Right lung (tissue), 5 donors: ENCODE measurements around the gene ADIPOQ. TPM values are rescaled to one million over a fixed set of nuclear protein-coding genes. Genes with fewer than 3 reads are reported as not detected.
"Not testable (repeated sequence)": the region's sequence is repeated elsewhere in the genome, so short reads cannot be mapped to it uniquely, and the experiment has no call there.

ENCODE experiments used
- DNase-seq, 2 donors: peaks; one replicate each; pipeline ENCODE4 v3.0.0-alpha.2; 2013
- polyA plus RNA-seq, 5 donors: library from polyadenylated mRNA; unstranded; fragments of 120-200 nt; gene quantifications; one replicate each; pipeline versions ENCODE4 v1.2.1 to v1.2.3, GENCODE V29; 2013; ENCODE audit warnings: inconsistent platforms in 1 of 5, low replicate concordance in 1 of 5; ENCODE audit not compliant: insufficient read length in 5 of 5, insufficient read depth in 1 of 5

ADIPOQ gene
- polyA plus RNA-seq, 5 donors: 0.03 to 0.07 (median 0.05) TPM

GRCh38 chr3:186870421-186871201 lies 28.1 kb downstream of the ADIPOQ start:
- DNase-seq: no peak

GRCh38 chr3:186871403-186871924 lies 29.0 kb downstream of the ADIPOQ start:
- DNase-seq: no peak

- not testable (repeated sequence) for DNase-seq
These were observed 31.3 kb downstream of the ADIPOQ start for GRCh38 chr3:186873796-186874195.

GRCh38 chr3:186874216-186874615 lies 31.7 kb downstream of the ADIPOQ start:
- not testable (repeated sequence) for DNase-seq

GRCh38 chr3:186874841-186875240 lies 32.3 kb downstream of the ADIPOQ start:
- not testable (repeated sequence) for DNase-seq

GRCh38 chr3:186875708-186876107 lies 33.2 kb downstream of the ADIPOQ start:
- no peak for DNase-seq

GRCh38 chr3:186879781-186880180 lies 37.3 kb downstream of the ADIPOQ start:
- no peak for DNase-seq

GRCh38 chr3:186880406-186880805 lies 37.9 kb downstream of the ADIPOQ start:
- no peak for DNase-seq

GRCh38 chr3:186882150-186882524 lies 39.6 kb downstream of the ADIPOQ start:
- DNase-seq: no peak

- no peak for DNase-seq
These were observed 40.6 kb downstream of the ADIPOQ start for GRCh38 chr3:186882881-186883685.

GRCh38 chr3:186883686-186884058 lies 41.2 kb downstream of the ADIPOQ start:
- no peak for DNase-seq

- not testable (repeated sequence) for DNase-seq
These were observed 42.4 kb downstream of the ADIPOQ start for GRCh38 chr3:186884868-186885267.

- no peak for DNase-seq
These were observed 43.9 kb downstream of the ADIPOQ start for GRCh38 chr3:186886202-186886981.

GRCh38 chr3:186887507-186887938 lies 45.0 kb downstream of the ADIPOQ start:
- DNase-seq: not testable (repeated sequence)

- DNase-seq: no peak
These were observed 46.1 kb downstream of the ADIPOQ start for GRCh38 chr3:186888569-186888968.

- not testable (repeated sequence) for DNase-seq
These were observed 47.2 kb downstream of the ADIPOQ start for GRCh38 chr3:186889698-186890097.

- no peak for DNase-seq
These were observed 48.4 kb downstream of the ADIPOQ start for GRCh38 chr3:186890911-186891310.

- DNase-seq: not testable (repeated sequence)
These were observed 50.6 kb downstream of the ADIPOQ start for GRCh38 chr3:186893071-186893470.

- DNase-seq: no peak
These were observed 52.9 kb downstream of the ADIPOQ start for GRCh38 chr3:186895406-186895805.

- no peak for DNase-seq
These were observed 53.5 kb downstream of the ADIPOQ start for GRCh38 chr3:186896006-186896405.

GRCh38 chr3:186896875-186897274 lies 54.4 kb downstream of the ADIPOQ start:
- DNase-seq: no peak
